Measurements from ENCODE around the gene GRM4.
A peak's percentile ranks its signal among the peaks of the same experiment; 100 is the strongest.

The GRM4 gene

GRCh38 chr6:34158876-34159275 is 13.0 kb upstream of the GRM4 start:
- H3K4me2 ChIP-seq (ENCODE audit: low read depth, low read length, poor library complexity, severe bottlenecking): no peak overlapping the region
- no peak overlapping the region for H3K9ac ChIP-seq (ENCODE audit: low read length)
- H3K9me2 ChIP-seq (replicated peaks; ENCODE audit: insufficient read depth, low read length): no peaks in the 10 kb centered on the region
- no peaks in the 10 kb centered on the region for H4K20me1 ChIP-seq (ENCODE audit: low read depth, low read length)
- no peaks in the 10 kb centered on the region for H3F3A ChIP-seq (ENCODE audit: insufficient read depth)
- H3K4me3 ChIP-seq (ENCODE audit: insufficient read depth, low read length, poor library complexity, severe bottlenecking): no peak overlapping the region
- no peak overlapping the region for H3K27ac ChIP-seq (ENCODE audit: low read depth, low read length)
- TF ChIP-seq CTCF (IDR thresholded peaks at IDR 0.05; ENCODE audit: insufficient read depth, low read length, poor library complexity, severe bottlenecking) (no peak), EZH2phosphoT487 (conservative IDR thresholded peaks at IDR 0.05; ENCODE audit: low read length) (no peak)
- H3K9me3 ChIP-seq (ENCODE audit: insufficient read depth, low read length): peaks cover 4% of the 10 kb centered on the region; the same call in 1 of the 2 replicates
- H3K36me3 ChIP-seq (ENCODE audit: low read length): no peaks in the 10 kb centered on the region
- H3K79me2 ChIP-seq (ENCODE audit: insufficient read depth, low read length): no peaks in the 10 kb centered on the region
- H3K27me3 ChIP-seq (ENCODE audit: low read length): no peaks in the 10 kb centered on the region
- H2AFZ ChIP-seq (ENCODE audit: low read depth, low read length, severe bottlenecking): no peak overlapping the region

DNA sequence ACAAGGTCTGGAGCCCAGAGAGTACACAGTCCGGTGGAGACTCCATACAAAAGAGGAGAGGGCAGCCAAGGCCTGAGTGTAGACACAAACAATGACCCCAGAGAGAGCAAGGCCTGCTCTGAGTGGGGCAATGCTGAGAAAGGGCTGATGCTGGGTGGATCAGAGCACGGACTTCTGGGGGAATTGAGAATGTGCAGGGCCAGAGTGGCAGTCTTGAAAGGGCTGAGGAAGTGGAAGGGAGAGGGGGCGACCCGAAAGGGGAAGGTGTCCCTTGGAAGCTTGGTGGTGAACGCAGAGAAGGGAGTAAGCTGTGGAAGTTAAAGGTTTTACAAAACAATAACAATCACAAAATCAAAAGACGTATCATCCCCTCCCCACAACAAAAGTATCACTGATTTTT is 12.0 kb upstream of the GRM4 start:
- H3K4me3 ChIP-seq (ENCODE audit: insufficient read depth, low read length, poor library complexity, severe bottlenecking): no peak overlapping the region
- H4K20me1 ChIP-seq (ENCODE audit: low read depth, low read length): no peaks in the 10 kb centered on the region
- H3K9me2 ChIP-seq (replicated peaks; ENCODE audit: insufficient read depth, low read length): no peaks in the 10 kb centered on the region
- peaks cover 4% of the 10 kb centered on the region; the same call in 1 of the 2 replicates for H3K9me3 ChIP-seq (ENCODE audit: insufficient read depth, low read length)
- H3K36me3 ChIP-seq (ENCODE audit: low read length): no peaks in the 10 kb centered on the region
- H3K79me2 ChIP-seq (ENCODE audit: insufficient read depth, low read length): no peaks in the 10 kb centered on the region
- no peak overlapping the region for H3K9ac ChIP-seq (ENCODE audit: low read length)
- no peak for TF ChIP-seq CTCF (IDR thresholded peaks at IDR 0.05; ENCODE audit: insufficient read depth, low read length, poor library complexity, severe bottlenecking)
- TF ChIP-seq EZH2phosphoT487 (conservative IDR thresholded peaks at IDR 0.05; ENCODE audit: low read length): 0 out of 2 replicates have a peak, but pooled peaks have one; percentile 24
- H2AFZ ChIP-seq (ENCODE audit: low read depth, low read length, severe bottlenecking): no peak overlapping the region
- H3K4me2 ChIP-seq (ENCODE audit: low read depth, low read length, poor library complexity, severe bottlenecking): no peak overlapping the region
- no peaks in the 10 kb centered on the region for H3F3A ChIP-seq (ENCODE audit: insufficient read depth)
- no peak overlapping the region for H3K27ac ChIP-seq (ENCODE audit: low read depth, low read length)
- no peaks in the 10 kb centered on the region for H3K27me3 ChIP-seq (ENCODE audit: low read length)

DNA sequence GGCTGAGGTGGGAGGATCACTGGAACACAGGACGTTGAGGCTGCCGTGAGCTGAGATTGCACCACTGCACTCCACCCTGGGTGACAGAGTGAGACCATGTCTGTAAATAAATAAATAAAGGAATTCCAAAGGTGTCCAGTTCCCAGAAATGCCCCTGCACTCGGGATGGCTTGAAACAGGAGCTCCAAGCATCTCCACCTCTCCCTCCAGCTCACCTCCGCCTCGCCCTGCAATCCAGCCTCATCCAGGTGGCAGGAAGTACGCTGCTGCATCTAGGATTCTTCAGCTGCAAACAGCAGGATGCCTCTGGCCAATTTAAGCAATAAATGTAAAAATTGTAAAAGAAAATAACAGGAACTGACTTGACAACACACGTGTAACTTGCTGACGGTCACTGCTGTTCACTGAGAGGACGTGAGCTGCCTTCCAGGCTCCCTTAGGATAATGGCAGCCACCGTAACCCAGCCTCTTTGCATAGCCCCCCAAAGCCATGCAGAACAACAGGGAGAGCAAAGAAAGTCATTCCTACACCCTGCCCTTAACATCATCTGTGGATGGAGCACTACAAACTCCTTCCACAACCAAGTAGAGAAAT is 11.4 kb upstream of the GRM4 start:
- no peak overlapping the region for H3K4me3 ChIP-seq (ENCODE audit: insufficient read depth, low read length, poor library complexity, severe bottlenecking)
- no peak for TF ChIP-seq EZH2phosphoT487 (conservative IDR thresholded peaks at IDR 0.05; ENCODE audit: low read length)
- no peak for TF ChIP-seq CTCF (IDR thresholded peaks at IDR 0.05; ENCODE audit: insufficient read depth, low read length, poor library complexity, severe bottlenecking)
- H3K4me2 ChIP-seq (ENCODE audit: low read depth, low read length, poor library complexity, severe bottlenecking): no peak overlapping the region
- H3K27me3 ChIP-seq (ENCODE audit: low read length): no peaks in the 10 kb centered on the region
- H3K27ac ChIP-seq (ENCODE audit: low read depth, low read length): no peak overlapping the region
- H3F3A ChIP-seq (ENCODE audit: insufficient read depth): no peaks in the 10 kb centered on the region
- no peaks in the 10 kb centered on the region for H3K9me2 ChIP-seq (replicated peaks; ENCODE audit: insufficient read depth, low read length)
- peaks cover 4% of the 10 kb centered on the region; the same call in 1 of the 2 replicates for H3K9me3 ChIP-seq (ENCODE audit: insufficient read depth, low read length)
- no peaks in the 10 kb centered on the region for H3K79me2 ChIP-seq (ENCODE audit: insufficient read depth, low read length)
- H3K36me3 ChIP-seq (ENCODE audit: low read length): no peaks in the 10 kb centered on the region
- H3K9ac ChIP-seq (ENCODE audit: low read length): no peak overlapping the region
- no peak overlapping the region for H2AFZ ChIP-seq (ENCODE audit: low read depth, low read length, severe bottlenecking)
- no peaks in the 10 kb centered on the region for H4K20me1 ChIP-seq (ENCODE audit: low read depth, low read length)

Data from SU-DHL-6 (cell line).